K562 (cell line): ENCODE data around the gene SLC17A9. TPM values are rescaled to one million over a fixed set of nuclear protein-coding genes. Genes with fewer than 3 reads are reported as not detected.

Experiments
- ATAC-seq: fragments of 200-7000 bp; cut with Tn5 transposase; 3 replicates; pipeline ENCODE4 v1.9.1; 2020; ENCODE audit warnings: moderate library complexity
- BruUV-seq: library from RNA; stranded (reverse); fragments of 400-500 nt; replicated peaks from 2 replicates; lab custom pipeline; 2021; lab: Mats Ljungman, UMichigan
- CTCF ChIA-PET: fragments of 300-600 bp; formaldehyde crosslinking; extraction: SDS; loops from one replicate; lab custom pipeline; 2021; ENCODE audit warnings: low intra/inter-chr PET ratio; lab: Yijun Ruan, JAX
- POLR2A ChIA-PET: fragments of 300-600, 350-650 bp; sonication (Branson Sonifier 250); formaldehyde crosslinking; extraction: SDS; loops from one replicate; lab custom pipeline; 2021; ENCODE audit warnings: antibody characterized with exemption, inconsistent platforms; lab: Yijun Ruan, JAX
- DNase-seq, 4 experiments: peaks; one replicate each; pipeline versions ENCODE4 v3.0.0 to v3.0.0-alpha.2; 2011 to 2018; ENCODE audit warnings: low spot score in 3 of 4, mixed read lengths in 3 of 4; ENCODE audit errors: extremely low read depth in 1 of 4
- FAIRE-seq: peaks from 2 replicates; lab custom pipeline; 2011; peaks lifted over from hg19 to GRCh38; lab: Jason Lieb, UNC
- H2AFZ ChIP-seq: 2 replicates; pipeline ENCODE4 v1.6.0; 2011; ENCODE audit warnings: low read depth, low read length, control low read depth, inconsistent platforms
- H3K27ac ChIP-seq: fragments of 200-600 bp; 3 replicates; pipeline ENCODE4 v1.8.0; 2011; ENCODE audit warnings: low read depth, mild to moderate bottlenecking, control low read depth, inconsistent platforms, low read length, moderate library complexity, mixed read lengths; ENCODE audit errors: extremely low read depth
- H3K27me3 ChIP-seq, 2 experiments: fragments of 300-600 bp in 1 of 2; 2 replicates in 1 of 2; 3 replicates in 1 of 2; pipeline versions ENCODE4 v1.6.0 to v1.8.0; 2011; ENCODE audit warnings: inconsistent platforms in 2 of 2, low read length in 2 of 2, mild to moderate bottlenecking in 1 of 2, mixed read lengths in 1 of 2, moderate library complexity in 1 of 2; ENCODE audit not compliant: control insufficient read depth in 2 of 2, insufficient read depth in 2 of 2
- H3K36me3 ChIP-seq: fragments of 300-600 bp; 3 replicates; pipeline ENCODE4 v1.8.0; 2011; ENCODE audit warnings: mild to moderate bottlenecking, low read length, inconsistent platforms; ENCODE audit not compliant: control insufficient read depth, insufficient read depth
- H3K4me1 ChIP-seq, 2 experiments: fragments of 200-600 bp in 1 of 2; replicated peaks in 1 of 2; 2 replicates in 1 of 2; 3 replicates in 1 of 2; pipeline versions ENCODE4 v1.5.1 to v1.8.0; 2011; ENCODE audit warnings: inconsistent platforms in 2 of 2, low read length in 2 of 2, mild to moderate bottlenecking in 1 of 2, mixed read lengths in 1 of 2, moderate library complexity in 1 of 2; ENCODE audit not compliant: control insufficient read depth in 2 of 2, insufficient read depth in 2 of 2
- H3K4me2 ChIP-seq: 2 replicates; pipeline ENCODE4 v1.6.1; 2011; ENCODE audit warnings: low read length, control low read depth, inconsistent platforms, mixed read lengths; ENCODE audit not compliant: insufficient read depth
- H3K4me3 ChIP-seq: fragments of 200-600 bp; sonication (generic), shearing (Covaris generic); 2 replicates; pipeline ENCODE4 v1.5.1; 2016; ENCODE audit warnings: control low read depth, inconsistent platforms
- H3K79me2 ChIP-seq: fragments of 200-600 bp; 3 replicates; pipeline ENCODE4 v1.8.0; 2011; ENCODE audit warnings: low read length, inconsistent platforms; ENCODE audit not compliant: control insufficient read depth, insufficient read depth
- H3K9ac ChIP-seq, 2 experiments: 2 replicates each; pipeline versions ENCODE4 v1.6.0 to v1.6.1; 2011; ENCODE audit warnings: low read depth in 2 of 2, low read length in 2 of 2, control low read depth in 1 of 2, inconsistent platforms in 1 of 2, mild to moderate bottlenecking in 1 of 2, mixed read lengths in 1 of 2; ENCODE audit not compliant: insufficient read depth in 1 of 2
- H3K9me1 ChIP-seq: one replicate; pipeline ENCODE4 v1.6.0; 2011; ENCODE audit warnings: inconsistent platforms, mild to moderate bottlenecking, low read length, moderate library complexity; ENCODE audit not compliant: control insufficient read depth, insufficient read depth
- H3K9me3 ChIP-seq: replicated peaks from 2 replicates; pipeline ENCODE4 v1.5.1; 2011; ENCODE audit warnings: low read depth, low read length, inconsistent platforms; ENCODE audit not compliant: control insufficient read depth, insufficient read depth
- H4K20me1 ChIP-seq: replicated peaks from 2 replicates; pipeline ENCODE4 v1.6.1; 2011; ENCODE audit warnings: low read length, inconsistent platforms, mixed read lengths; ENCODE audit not compliant: control insufficient read depth, insufficient read depth
- BHLHE40 ChIP-seq: IDR thresholded peaks from 2 replicates; pipeline ENCODE4 v1.6.1; 2011; ENCODE audit warnings: low read length, improper control_type of control experiment
- KDM4B ChIP-seq, 2 experiments: fragments of 450-650 bp in 1 of 2; sonication (generic) in 1 of 2; IDR thresholded peaks; 2 replicates each; pipeline ENCODE4 v1.6.1; 2016 to 2017; ENCODE audit warnings: borderline replicate concordance in 2 of 2, antibody characterized with exemption in 1 of 2, low read depth in 1 of 2, mild to moderate bottlenecking in 1 of 2
- MYBL2 ChIP-seq, 2 experiments: fragments of 450-650 bp in 1 of 2; sonication (generic) in 1 of 2; formaldehyde crosslinking in 1 of 2; IDR thresholded peaks; 2 replicates each; pipeline versions ENCODE4 v1.6.1 to v1.8.1; 2017 to 2022; ENCODE audit warnings: borderline replicate concordance in 1 of 2, inconsistent platforms in 1 of 2, low read depth in 1 of 2, mild to moderate bottlenecking in 1 of 2, missing genetic modification reagents in 1 of 2, moderate library complexity in 1 of 2
- PHF20 ChIP-seq: fragments of 450-650 bp; IDR thresholded peaks from 2 replicates; pipeline ENCODE4 v1.6.1; 2018; ENCODE audit not compliant: partially characterized antibody
- RBM14 ChIP-seq: fragments of 200-400 bp; formaldehyde crosslinking; IDR thresholded peaks from 2 replicates; pipeline ENCODE4 v1.6.1; 2018; ENCODE audit warnings: low read depth, mild to moderate bottlenecking, low read length, moderate library complexity, borderline replicate concordance; ENCODE audit not compliant: insufficient read depth
- TAL1 ChIP-seq: fragments of 450-650 bp; IDR thresholded peaks from 2 replicates; pipeline ENCODE4 v1.6.1; 2016; ENCODE audit warnings: mild to moderate bottlenecking
- TEAD2 ChIP-seq: fragments of 450-650 bp; IDR thresholded peaks from 2 replicates; pipeline ENCODE4 v1.6.1; 2016; ENCODE audit warnings: missing genetic modification characterization, control low read depth, missing compliant biosample characterization
- ZNF140 ChIP-seq: fragments of 250-450 bp; sonication (Bioruptor Pico); IDR thresholded peaks from 2 replicates; pipeline ENCODE4 v1.8.0; 2021; ENCODE audit warnings: moderate library complexity, mild to moderate bottlenecking, inconsistent platforms
- ZNF263 ChIP-seq: sonication (generic); formaldehyde crosslinking; IDR thresholded peaks from 2 replicates; pipeline ENCODE4 v1.8.0; 2022; ENCODE audit warnings: mild to moderate bottlenecking, missing genetic modification reagents, borderline replicate concordance
- ZNF507 ChIP-seq: conservative IDR thresholded peaks from 2 replicates; pipeline ENCODE4 v1.6.1; 2017; ENCODE audit warnings: missing genetic modification characterization, missing compliant biosample characterization
- ZNF589 ChIP-seq: fragments of 200-800 bp; sonication (Bioruptor generic); IDR thresholded peaks from 2 replicates; pipeline ENCODE4 v1.6.1; 2016; ENCODE audit warnings: low read depth, missing genetic modification characterization, missing compliant biosample characterization
- ZSCAN32 ChIP-seq: fragments of 450-650 bp; formaldehyde crosslinking; IDR thresholded peaks from 2 replicates; pipeline ENCODE4 v1.4.0; 2020; ENCODE audit warnings: mild to moderate bottlenecking, moderate library complexity
- WGBS: fragments of 100-300 bp; shearing (Covaris generic); methylation state at CpG from one replicate; pipeline ENCODE4 v1.1.6; 2016; ENCODE audit warnings: low coverage, mixed read lengths; ENCODE audit not compliant: insufficient coverage; ENCODE audit errors: missing lambda C conversion rate; 5-methylcytosine and 5-hydroxymethylcytosine counted together
- in situ Hi-C: fragments of 300-500 bp; cut with MboI; formaldehyde crosslinking; loops from 4 replicates; pipeline ENCODE4 v1.15.0; 2018; ENCODE audit warnings: inconsistent platforms, mixed read lengths
- intact Hi-C: fragments of 100-400 bp; cut with micrococcal nuclease; formaldehyde crosslinking; loops from 2 replicates; pipeline ENCODE4 v1.14.2; 2022
- polyA plus RNA-seq, 8 experiments: library from polyadenylated mRNA; depleted of rRNA in 4 of 8; stranded (reverse) in 5 of 8; unstranded in 3 of 8; fragments of >200 nt; fragmentation: Nextera tagmentation in 2 of 8; fragmentation: Illumina TruSeq in 1 of 8; extraction: Ambion mirVana in 2 of 8; extraction: Trizol in 1 of 8; gene quantifications; 2 replicates each; pipeline versions ENCODE4 v1.2.1 to v1.2.3, GENCODE V29; 2011 to 2014; ENCODE audit warnings: inconsistent platforms in 1 of 8, missing spikeins in 1 of 8
- total RNA-seq, 7 experiments: library from RNA; depleted of rRNA in 6 of 7; stranded (reverse); fragments of >200 nt in 6 of 7; fragmentation: Illumina TruSeq in 2 of 7; extraction: Trizol in 2 of 7; gene quantifications; 2 replicates each; pipeline versions ENCODE4 v1.2.1 to v1.2.3, GENCODE V29; 2011 to 2021; ENCODE audit warnings: low replicate concordance in 1 of 7
- TF ChIP-seq, protein P1 (sequence below): fragments of 450-650 bp; formaldehyde crosslinking; IDR thresholded peaks from 2 replicates; pipeline ENCODE4 v1.4.0; 2020; ENCODE audit warnings: mild to moderate bottlenecking, moderate library complexity
- TF ChIP-seq, protein P2 (sequence below): sonication (generic); formaldehyde crosslinking; IDR thresholded peaks from 2 replicates; pipeline ENCODE4 v1.8.0; 2023; ENCODE audit warnings: mild to moderate bottlenecking, missing genetic modification reagents

The SLC17A9 gene
- total and polyA plus RNA-seq, 9 of the 15 experiments (the other 6 are each of a cell fraction or from before 2014, with no cell fraction given), result 0.04 to 0.31 TPM; not detected in 7

GRCh38 chr20:62962891-62963613 lies 10.5 kb downstream of the SLC17A9 start (continued):
- TF ChIP-seq, protein P1, sequence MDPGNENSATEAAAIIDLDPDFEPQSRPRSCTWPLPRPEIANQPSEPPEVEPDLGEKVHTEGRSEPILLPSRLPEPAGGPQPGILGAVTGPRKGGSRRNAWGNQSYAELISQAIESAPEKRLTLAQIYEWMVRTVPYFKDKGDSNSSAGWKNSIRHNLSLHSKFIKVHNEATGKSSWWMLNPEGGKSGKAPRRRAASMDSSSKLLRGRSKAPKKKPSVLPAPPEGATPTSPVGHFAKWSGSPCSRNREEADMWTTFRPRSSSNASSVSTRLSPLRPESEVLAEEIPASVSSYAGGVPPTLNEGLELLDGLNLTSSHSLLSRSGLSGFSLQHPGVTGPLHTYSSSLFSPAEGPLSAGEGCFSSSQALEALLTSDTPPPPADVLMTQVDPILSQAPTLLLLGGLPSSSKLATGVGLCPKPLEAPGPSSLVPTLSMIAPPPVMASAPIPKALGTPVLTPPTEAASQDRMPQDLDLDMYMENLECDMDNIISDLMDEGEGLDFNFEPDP (CRISPR knock-in tag), result no peak
- no peak for TF ChIP-seq TEAD2 (tag)

GRCh38 chr20:62963614-62964397 lies 11.3 kb downstream of the SLC17A9 start:
- no peaks in the 10 kb centered on the region for H3K36me3 ChIP-seq
- H4K20me1 ChIP-seq, result peaks cover 13% of the 10 kb centered on the region
- H3K9me3 ChIP-seq, result no peaks in the 10 kb centered on the region
- POLR2A ChIA-PET, result interaction anchor here (0.7 to 1.3 kb wide), 4 partner anchors 9 to 221 kb away, joined by 3 to 5 read pairs (median 4); no protein-coding TSS in a partner anchor
- DNase-seq, result no peak
- H2AFZ ChIP-seq, result no peak overlapping the region
- CTCF ChIA-PET, result no interaction called here
- no peak overlapping the region for H3K9ac ChIP-seq
- H3K27ac ChIP-seq, result no peak overlapping the region
- no peak for FAIRE-seq
- peaks cover 69 to 98% of the 10 kb centered on the region in 2 experiments for H3K27me3 ChIP-seq
- no peak for ATAC-seq
- H3K4me3 ChIP-seq, result no peak overlapping the region
- H3K4me2 ChIP-seq, result no peak overlapping the region
- WGBS, result 9% methylated on average over 26 of the region's 32 CpGs
- in situ Hi-C loops (no loop called here), intact Hi-C loops (no loop called here)
- H3K9me1 ChIP-seq, result no peaks in the 10 kb centered on the region
- BruUV-seq, result no TSS peak
- peaks cover 0 to 56% of the 10 kb centered on the region in 2 experiments; a peak in 2 of 5 replicates for H3K4me1 ChIP-seq
- H3K79me2 ChIP-seq, result no peaks in the 10 kb centered on the region
- TF ChIP-seq BHLHE40 (no peak), KDM4B (IDR thresholded peaks at IDR 0.05; ENCODE audit: borderline replicate concordance in 2 of 2, low read depth in 1 of 2) (no peak), ZNF140 (CRISPR knock-in tag) (no peak), RBM14 (no peak), ZSCAN32 (no peak), TAL1 (no peak), PHF20 (no peak), ZNF589 (CRISPR knock-in tag) (no peak), ZNF507 (tag) (no peak), MYBL2 (IDR thresholded peaks at IDR 0.05; ENCODE audit: low read depth) (no peak), MYBL2 (CRISPR knock-in tag; IDR thresholded peaks at IDR 0.05; ENCODE audit: borderline replicate concordance) (no peak), ZNF263 (CRISPR knock-in tag) (no peak)
- TF ChIP-seq, protein P2, sequence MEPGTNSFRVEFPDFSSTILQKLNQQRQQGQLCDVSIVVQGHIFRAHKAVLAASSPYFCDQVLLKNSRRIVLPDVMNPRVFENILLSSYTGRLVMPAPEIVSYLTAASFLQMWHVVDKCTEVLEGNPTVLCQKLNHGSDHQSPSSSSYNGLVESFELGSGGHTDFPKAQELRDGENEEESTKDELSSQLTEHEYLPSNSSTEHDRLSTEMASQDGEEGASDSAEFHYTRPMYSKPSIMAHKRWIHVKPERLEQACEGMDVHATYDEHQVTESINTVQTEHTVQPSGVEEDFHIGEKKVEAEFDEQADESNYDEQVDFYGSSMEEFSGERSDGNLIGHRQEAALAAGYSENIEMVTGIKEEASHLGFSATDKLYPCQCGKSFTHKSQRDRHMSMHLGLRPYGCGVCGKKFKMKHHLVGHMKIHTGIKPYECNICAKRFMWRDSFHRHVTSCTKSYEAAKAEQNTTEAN (CRISPR knock-in tag), result no peak
